ENCODE data around the gene FABP3. TPM values are rescaled to one million over a fixed set of nuclear protein-coding genes. Genes with fewer than 3 reads are reported as not detected.

The FABP3 gene
- total RNA-seq, 4 donors from 2014 or later = 4.9 to 15.6 (median 12.9) TPM

DNA sequence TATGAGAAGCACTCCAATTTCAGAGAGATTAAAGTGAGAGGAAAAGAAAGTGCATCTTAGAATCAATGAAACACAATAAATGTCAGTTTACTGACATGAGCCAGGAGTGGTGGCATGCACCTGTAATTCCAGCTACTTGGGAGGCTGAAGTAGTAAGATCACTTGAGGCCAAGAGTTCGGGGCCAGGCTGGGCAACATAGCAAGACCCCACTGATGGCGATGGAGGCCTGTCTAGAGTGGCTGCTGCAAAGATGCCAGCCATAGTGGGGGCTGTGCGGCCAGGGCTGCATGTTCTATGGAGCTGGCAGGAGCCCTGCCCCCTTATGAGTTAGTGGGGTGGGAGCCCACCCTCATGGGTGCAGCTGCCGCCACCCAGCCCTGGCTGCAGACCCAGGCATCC is 48.8 kb downstream of the FABP3 start:
- TF ChIP-seq, protein P1, sequence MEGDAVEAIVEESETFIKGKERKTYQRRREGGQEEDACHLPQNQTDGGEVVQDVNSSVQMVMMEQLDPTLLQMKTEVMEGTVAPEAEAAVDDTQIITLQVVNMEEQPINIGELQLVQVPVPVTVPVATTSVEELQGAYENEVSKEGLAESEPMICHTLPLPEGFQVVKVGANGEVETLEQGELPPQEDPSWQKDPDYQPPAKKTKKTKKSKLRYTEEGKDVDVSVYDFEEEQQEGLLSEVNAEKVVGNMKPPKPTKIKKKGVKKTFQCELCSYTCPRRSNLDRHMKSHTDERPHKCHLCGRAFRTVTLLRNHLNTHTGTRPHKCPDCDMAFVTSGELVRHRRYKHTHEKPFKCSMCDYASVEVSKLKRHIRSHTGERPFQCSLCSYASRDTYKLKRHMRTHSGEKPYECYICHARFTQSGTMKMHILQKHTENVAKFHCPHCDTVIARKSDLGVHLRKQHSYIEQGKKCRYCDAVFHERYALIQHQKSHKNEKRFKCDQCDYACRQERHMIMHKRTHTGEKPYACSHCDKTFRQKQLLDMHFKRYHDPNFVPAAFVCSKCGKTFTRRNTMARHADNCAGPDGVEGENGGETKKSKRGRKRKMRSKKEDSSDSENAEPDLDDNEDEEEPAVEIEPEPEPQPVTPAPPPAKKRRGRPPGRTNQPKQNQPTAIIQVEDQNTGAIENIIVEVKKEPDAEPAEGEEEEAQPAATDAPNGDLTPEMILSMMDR (IDR thresholded peaks at IDR 0.05) = no peak
- ATAC-seq (ENCODE audit: low FRiP score) (no peak), DNase-seq (ENCODE audit: low spot score) (no peak)

DNA sequence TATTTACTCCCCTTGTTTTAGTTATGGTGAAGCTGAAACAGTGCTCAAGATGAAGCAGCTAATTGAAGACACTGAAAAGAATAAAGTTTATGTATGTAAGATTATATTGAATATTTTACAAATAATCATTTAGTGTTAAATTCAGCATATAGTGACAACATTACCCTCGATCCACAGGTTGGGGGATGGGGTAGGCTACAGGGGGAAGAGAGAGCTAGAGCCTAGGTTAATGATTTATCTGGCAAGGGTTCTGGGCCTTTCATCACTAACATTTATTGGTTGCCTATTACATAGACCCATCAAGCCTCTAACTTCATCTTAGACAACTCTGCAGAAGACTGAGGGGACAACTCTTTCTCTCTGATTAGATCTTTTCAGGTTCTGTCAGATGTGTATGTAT is 54.7 kb downstream of the FABP3 start:
- DNase-seq (ENCODE audit: low spot score) (no peak), ATAC-seq (ENCODE audit: low FRiP score) (no peak)
- TF ChIP-seq, protein P1 (IDR thresholded peaks at IDR 0.05) = no peak

DNA sequence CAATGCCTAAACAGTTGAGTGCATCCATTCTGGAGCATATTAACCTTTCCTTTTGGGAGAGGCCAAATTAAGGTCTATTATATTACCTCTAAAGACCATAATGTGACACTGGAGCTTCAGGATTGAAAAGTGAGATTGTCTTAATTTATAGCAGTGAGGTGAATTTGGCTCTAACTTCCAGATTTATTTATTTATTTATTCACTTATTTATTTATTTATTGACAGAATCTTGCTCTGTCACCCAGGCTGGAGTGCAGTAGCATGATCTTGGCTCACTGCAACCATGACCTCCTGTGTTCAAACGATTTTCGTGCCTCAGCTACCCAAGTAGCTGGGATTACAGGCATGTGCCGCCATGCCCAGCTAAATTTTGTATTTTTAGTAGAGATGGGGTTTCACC is 57.0 kb downstream of the FABP3 start:
- no peak for ATAC-seq (ENCODE audit: low FRiP score)
- DNase-seq (ENCODE audit: low spot score) = no peak
- TF ChIP-seq, protein P1 (IDR thresholded peaks at IDR 0.05) = no peak

Other genes starting within 250 kb of the FABP3 start
- gene NKAIN1, start 133.2 kb downstream of the FABP3 start, total RNA-seq = not detected
- 10 to 100 TPM; 32.5 to 53.2 (median 42.0) TPM for gene SNRNP40, start 76.3 kb downstream of the FABP3 start, total RNA-seq
- 10 to 100 TPM; 18.3 to 22.5 (median 18.8) TPM for gene ZCCHC17, start 76.0 kb downstream of the FABP3 start, total RNA-seq
- 10 to 100 TPM in 1 of 4 donors, 1 to 10 TPM in 3; 2.2 to 12.2 (median 5.4) TPM for gene SERINC2, start 40.1 kb upstream of the FABP3 start, total RNA-seq
- gene TINAGL1, start 203.4 kb upstream of the FABP3 start, total RNA-seq = 100 to 1,000 TPM in 3 of 4 donors, 10 to 100 TPM in 1; 89.7 to 661 (median 197) TPM
- gene HCRTR1, start 244.6 kb upstream of the FABP3 start, total RNA-seq = 1 to 10 TPM in 1 of 4 donors, not detected in 3; 1.6 TPM